HepG2 (cell line): ENCODE measurements around the gene OTUD7B. TPM values are rescaled to one million over a fixed set of nuclear protein-coding genes. Genes with fewer than 3 reads are reported as not detected.

Experiments
- AKAP8 ChIP-seq: sonication (generic); formaldehyde crosslinking; IDR thresholded peaks from 2 replicates; pipeline ENCODE4 v1.5.1; 2020; ENCODE audit warnings: mild to moderate bottlenecking, missing genetic modification reagents
- BRD4 ChIP-seq: sonication (generic); formaldehyde crosslinking; IDR thresholded peaks from 2 replicates; pipeline ENCODE4 v1.4.0; 2020; ENCODE audit warnings: missing genetic modification reagents
- ELF3 ChIP-seq: IDR thresholded peaks from 2 replicates; pipeline ENCODE4 v1.6.1; 2016; ENCODE audit warnings: missing genetic modification reagents, missing compliant biosample characterization
- HMG20A ChIP-seq: IDR thresholded peaks from 2 replicates; pipeline ENCODE4 v1.6.1; 2016; ENCODE audit warnings: borderline replicate concordance
- JUN ChIP-seq: sonication (generic); formaldehyde crosslinking; IDR thresholded peaks from 2 replicates; pipeline ENCODE4 v1.4.0; 2020; ENCODE audit warnings: mild to moderate bottlenecking, missing genetic modification reagents
- MYC ChIP-seq: sonication (generic); formaldehyde crosslinking; IDR thresholded peaks from 2 replicates; pipeline ENCODE4 v1.9.0; 2021; ENCODE audit warnings: missing genetic modification reagents, borderline replicate concordance
- NFIC ChIP-seq: IDR thresholded peaks from 2 replicates; pipeline ENCODE4 v1.6.1; 2012; ENCODE audit warnings: mild to moderate bottlenecking, low read length, inconsistent platforms
- POGZ ChIP-seq: sonication (generic); formaldehyde crosslinking; IDR thresholded peaks from 2 replicates; pipeline ENCODE4 v1.4.0; 2020; ENCODE audit warnings: mild to moderate bottlenecking, missing genetic modification reagents
- RNF2 ChIP-seq: fragments of 450-650 bp; conservative IDR thresholded peaks from 2 replicates; pipeline ENCODE4 v1.6.1; 2016; ENCODE audit warnings: low read depth
- SATB2 ChIP-seq: sonication (generic); formaldehyde crosslinking; IDR thresholded peaks from 2 replicates; pipeline ENCODE4 v1.5.0; 2020; ENCODE audit warnings: missing genetic modification reagents
- SP140L ChIP-seq: sonication (generic); formaldehyde crosslinking; IDR thresholded peaks from 2 replicates; pipeline ENCODE4 v1.4.0; 2020; ENCODE audit warnings: missing genetic modification reagents, borderline replicate concordance
- SSRP1 ChIP-seq: IDR thresholded peaks from 2 replicates; pipeline ENCODE4 v1.6.1; 2016; ENCODE audit warnings: control low read depth
- TAF15 ChIP-seq: fragments of 200-400 bp; formaldehyde crosslinking; IDR thresholded peaks from one replicate; pipeline ENCODE4 v1.6.1; 2018; ENCODE audit warnings: mild to moderate bottlenecking, low read depth, low read length; ENCODE audit not compliant: poor library complexity, severe bottlenecking
- YEATS2 ChIP-seq: sonication (generic); formaldehyde crosslinking; IDR thresholded peaks from 2 replicates; pipeline ENCODE4 v1.4.0; 2020; ENCODE audit warnings: missing genetic modification reagents, borderline replicate concordance
- ZBTB1 ChIP-seq: sonication (generic); formaldehyde crosslinking; IDR thresholded peaks from 2 replicates; pipeline ENCODE4 v1.4.0; 2020; ENCODE audit warnings: missing genetic modification reagents, borderline replicate concordance
- ZMYM3 ChIP-seq: sonication (generic); formaldehyde crosslinking; IDR thresholded peaks from 2 replicates; pipeline ENCODE4 v1.5.1; 2020; ENCODE audit warnings: mild to moderate bottlenecking, missing genetic modification reagents
- ZNF546 ChIP-seq: sonication (generic); formaldehyde crosslinking; conservative IDR thresholded peaks from 2 replicates; pipeline ENCODE4 v1.8.1; 2023; ENCODE audit warnings: mild to moderate bottlenecking, missing genetic modification reagents
- ZNF792 ChIP-seq: IDR thresholded peaks from 2 replicates; pipeline ENCODE4 v1.6.1; 2016
- ZNF883 ChIP-seq: sonication (generic); formaldehyde crosslinking; IDR thresholded peaks from 2 replicates; pipeline ENCODE4 v1.5.1; 2020; ENCODE audit warnings: mild to moderate bottlenecking, missing genetic modification reagents; ENCODE audit errors: not compliant biosample characterization
- polyA plus RNA-seq, 8 experiments: library from polyadenylated mRNA; depleted of rRNA in 3 of 8; stranded (reverse) in 7 of 8; unstranded in 1 of 8; fragments of >200 nt; fragmentation: Illumina TruSeq in 4 of 8; extraction: Trizol in 4 of 8; gene quantifications; 2 replicates each; pipeline versions ENCODE4 v1.2.1 to v1.2.3, GENCODE V29; 2011 to 2016; ENCODE audit warnings: low read depth in 4 of 8, missing spikeins in 1 of 8, mixed read lengths in 1 of 8; ENCODE audit not compliant: insufficient read depth in 1 of 8
- total RNA-seq, 5 experiments: library from RNA; depleted of rRNA; stranded (reverse); fragments of >200 nt; fragmentation: Illumina TruSeq; extraction: Trizol; gene quantifications; 2 replicates each; pipeline ENCODE4 v1.2.3, GENCODE V29; 2016; ENCODE audit warnings: low read depth in 1 of 5
- TF ChIP-seq, protein P1 (sequence below): sonication (generic); formaldehyde crosslinking; IDR thresholded peaks from 2 replicates; pipeline ENCODE4 v1.5.0; 2020; ENCODE audit warnings: mild to moderate bottlenecking, missing genetic modification reagents, moderate library complexity
- TF ChIP-seq, protein P2 (sequence below): sonication (generic); formaldehyde crosslinking; IDR thresholded peaks from 2 replicates; pipeline ENCODE4 v1.9.0; 2021; ENCODE audit warnings: missing genetic modification reagents, borderline replicate concordance
- TF ChIP-seq, protein P3 (sequence below): sonication (generic); formaldehyde crosslinking; IDR thresholded peaks from 2 replicates; pipeline ENCODE4 v1.4.0; 2020; ENCODE audit warnings: missing genetic modification reagents
- TF ChIP-seq, protein P4 (sequence below): IDR thresholded peaks from 2 replicates; pipeline ENCODE4 v1.6.1; 2016; ENCODE audit warnings: control low read depth
- TF ChIP-seq, protein P5 (sequence below): sonication (generic); formaldehyde crosslinking; conservative IDR thresholded peaks from 2 replicates; pipeline ENCODE4 v1.4.0; 2020; ENCODE audit warnings: missing genetic modification reagents

Gene OTUD7B
- total and polyA plus RNA-seq, 2 of the 13 experiments (the other 11 are each of a cell fraction or from before 2014, with no cell fraction given) = 5.1 to 11.2 TPM

DNA sequence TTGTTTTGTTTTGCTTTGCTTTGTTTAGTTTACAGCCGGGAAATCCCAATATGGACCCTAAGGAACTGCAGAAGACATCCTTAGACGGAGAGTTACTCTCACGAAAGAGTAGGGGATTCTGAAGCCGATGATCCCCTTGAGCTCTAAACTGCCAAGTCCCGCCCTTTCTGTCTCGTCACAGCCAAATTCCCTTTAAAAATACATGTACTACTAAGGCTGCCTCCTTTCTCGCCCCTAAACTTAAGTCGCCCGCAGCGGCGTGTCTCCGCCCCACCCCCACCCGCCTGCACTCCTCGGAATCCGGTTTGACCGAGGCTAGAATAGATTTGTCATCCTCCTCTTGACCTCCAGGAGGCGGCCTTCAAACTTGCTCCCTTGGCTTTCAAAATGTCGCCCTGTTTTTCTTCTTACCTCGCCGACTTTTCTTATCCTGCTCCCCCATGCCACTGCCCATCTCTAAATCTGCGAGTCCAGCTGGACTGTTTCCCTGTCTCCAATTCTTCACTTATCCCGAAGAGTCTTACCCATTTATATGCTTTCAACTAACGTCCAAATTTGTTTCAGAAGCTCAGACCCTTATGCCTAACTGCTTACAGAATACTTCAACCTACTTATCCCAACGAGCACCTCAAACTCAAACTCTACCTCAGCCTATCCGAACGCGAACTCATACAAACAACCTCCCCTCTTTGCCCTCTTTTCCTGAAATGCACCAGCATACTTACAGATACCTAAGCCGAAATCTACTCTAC is 122.1 kb downstream of the OTUD7B start (continued):
- TF ChIP-seq, protein P1, sequence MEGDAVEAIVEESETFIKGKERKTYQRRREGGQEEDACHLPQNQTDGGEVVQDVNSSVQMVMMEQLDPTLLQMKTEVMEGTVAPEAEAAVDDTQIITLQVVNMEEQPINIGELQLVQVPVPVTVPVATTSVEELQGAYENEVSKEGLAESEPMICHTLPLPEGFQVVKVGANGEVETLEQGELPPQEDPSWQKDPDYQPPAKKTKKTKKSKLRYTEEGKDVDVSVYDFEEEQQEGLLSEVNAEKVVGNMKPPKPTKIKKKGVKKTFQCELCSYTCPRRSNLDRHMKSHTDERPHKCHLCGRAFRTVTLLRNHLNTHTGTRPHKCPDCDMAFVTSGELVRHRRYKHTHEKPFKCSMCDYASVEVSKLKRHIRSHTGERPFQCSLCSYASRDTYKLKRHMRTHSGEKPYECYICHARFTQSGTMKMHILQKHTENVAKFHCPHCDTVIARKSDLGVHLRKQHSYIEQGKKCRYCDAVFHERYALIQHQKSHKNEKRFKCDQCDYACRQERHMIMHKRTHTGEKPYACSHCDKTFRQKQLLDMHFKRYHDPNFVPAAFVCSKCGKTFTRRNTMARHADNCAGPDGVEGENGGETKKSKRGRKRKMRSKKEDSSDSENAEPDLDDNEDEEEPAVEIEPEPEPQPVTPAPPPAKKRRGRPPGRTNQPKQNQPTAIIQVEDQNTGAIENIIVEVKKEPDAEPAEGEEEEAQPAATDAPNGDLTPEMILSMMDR (CRISPR knock-in tag) = peak; percentile 71
- TF ChIP-seq, protein P2, sequence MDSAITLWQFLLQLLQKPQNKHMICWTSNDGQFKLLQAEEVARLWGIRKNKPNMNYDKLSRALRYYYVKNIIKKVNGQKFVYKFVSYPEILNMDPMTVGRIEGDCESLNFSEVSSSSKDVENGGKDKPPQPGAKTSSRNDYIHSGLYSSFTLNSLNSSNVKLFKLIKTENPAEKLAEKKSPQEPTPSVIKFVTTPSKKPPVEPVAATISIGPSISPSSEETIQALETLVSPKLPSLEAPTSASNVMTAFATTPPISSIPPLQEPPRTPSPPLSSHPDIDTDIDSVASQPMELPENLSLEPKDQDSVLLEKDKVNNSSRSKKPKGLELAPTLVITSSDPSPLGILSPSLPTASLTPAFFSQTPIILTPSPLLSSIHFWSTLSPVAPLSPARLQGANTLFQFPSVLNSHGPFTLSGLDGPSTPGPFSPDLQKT (CRISPR knock-in tag) = no peak
- TF ChIP-seq, protein P3, sequence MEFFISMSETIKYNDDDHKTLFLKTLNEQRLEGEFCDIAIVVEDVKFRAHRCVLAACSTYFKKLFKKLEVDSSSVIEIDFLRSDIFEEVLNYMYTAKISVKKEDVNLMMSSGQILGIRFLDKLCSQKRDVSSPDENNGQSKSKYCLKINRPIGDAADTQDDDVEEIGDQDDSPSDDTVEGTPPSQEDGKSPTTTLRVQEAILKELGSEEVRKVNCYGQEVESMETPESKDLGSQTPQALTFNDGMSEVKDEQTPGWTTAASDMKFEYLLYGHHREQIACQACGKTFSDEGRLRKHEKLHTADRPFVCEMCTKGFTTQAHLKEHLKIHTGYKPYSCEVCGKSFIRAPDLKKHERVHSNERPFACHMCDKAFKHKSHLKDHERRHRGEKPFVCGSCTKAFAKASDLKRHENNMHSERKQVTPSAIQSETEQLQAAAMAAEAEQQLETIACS = no peak
- TF ChIP-seq ZBTB1 = no peak
- TF ChIP-seq NFIC = 0 out of 2 replicates have a peak, but pooled peaks have one; percentile 46
- no peak for TF ChIP-seq SSRP1
- TF ChIP-seq RNF2 = no peak
- no peak for TF ChIP-seq YEATS2 (CRISPR knock-in tag)
- TF ChIP-seq ZNF883 (CRISPR knock-in tag) = no peak
- 0 out of 2 replicates have a peak, but pooled peaks have one; percentile 40 for TF ChIP-seq JUN (CRISPR knock-in tag)
- 0 out of 2 replicates have a peak, but pooled peaks have one; percentile 42 for TF ChIP-seq BRD4 (CRISPR knock-in tag)
- TF ChIP-seq ELF3 (CRISPR knock-in tag) = no peak
- no peak for TF ChIP-seq POGZ (CRISPR knock-in tag)
- TF ChIP-seq, protein P4, sequence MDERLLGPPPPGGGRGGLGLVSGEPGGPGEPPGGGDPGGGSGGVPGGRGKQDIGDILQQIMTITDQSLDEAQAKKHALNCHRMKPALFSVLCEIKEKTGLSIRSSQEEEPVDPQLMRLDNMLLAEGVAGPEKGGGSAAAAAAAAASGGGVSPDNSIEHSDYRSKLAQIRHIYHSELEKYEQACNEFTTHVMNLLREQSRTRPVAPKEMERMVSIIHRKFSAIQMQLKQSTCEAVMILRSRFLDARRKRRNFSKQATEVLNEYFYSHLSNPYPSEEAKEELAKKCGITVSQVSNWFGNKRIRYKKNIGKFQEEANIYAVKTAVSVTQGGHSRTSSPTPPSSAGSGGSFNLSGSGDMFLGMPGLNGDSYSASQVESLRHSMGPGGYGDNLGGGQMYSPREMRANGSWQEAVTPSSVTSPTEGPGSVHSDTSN (CRISPR knock-in tag) = no peak
- TF ChIP-seq ZNF792 = no peak
- TF ChIP-seq ZNF546 = no peak
- TF ChIP-seq AKAP8 (CRISPR knock-in tag) = no peak
- TF ChIP-seq SATB2 (CRISPR knock-in tag) = no peak
- TF ChIP-seq HMG20A (CRISPR knock-in tag) = no peak
- TF ChIP-seq MYC (CRISPR knock-in tag) = no peak
- TF ChIP-seq, protein P5, sequence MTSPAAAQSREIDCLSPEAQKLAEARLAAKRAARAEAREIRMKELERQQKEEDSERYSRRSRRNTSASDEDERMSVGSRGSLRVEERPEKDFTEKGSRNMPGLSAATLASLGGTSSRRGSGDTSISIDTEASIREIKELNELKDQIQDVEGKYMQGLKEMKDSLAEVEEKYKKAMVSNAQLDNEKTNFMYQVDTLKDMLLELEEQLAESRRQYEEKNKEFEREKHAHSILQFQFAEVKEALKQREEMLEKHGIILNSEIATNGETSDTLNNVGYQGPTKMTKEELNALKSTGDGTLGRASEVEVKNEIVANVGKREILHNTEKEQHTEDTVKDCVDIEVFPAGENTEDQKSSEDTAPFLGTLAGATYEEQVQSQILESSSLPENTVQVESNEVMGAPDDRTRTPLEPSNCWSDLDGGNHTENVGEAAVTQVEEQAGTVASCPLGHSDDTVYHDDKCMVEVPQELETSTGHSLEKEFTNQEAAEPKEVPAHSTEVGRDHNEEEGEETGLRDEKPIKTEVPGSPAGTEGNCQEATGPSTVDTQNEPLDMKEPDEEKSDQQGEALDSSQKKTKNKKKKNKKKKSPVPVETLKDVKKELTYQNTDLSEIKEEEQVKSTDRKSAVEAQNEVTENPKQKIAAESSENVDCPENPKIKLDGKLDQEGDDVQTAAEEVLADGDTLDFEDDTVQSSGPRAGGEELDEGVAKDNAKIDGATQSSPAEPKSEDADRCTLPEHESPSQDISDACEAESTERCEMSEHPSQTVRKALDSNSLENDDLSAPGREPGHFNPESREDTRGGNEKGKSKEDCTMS (CRISPR knock-in tag) = no peak
- TF ChIP-seq SP140L (CRISPR knock-in tag) = no peak
- TF ChIP-seq ZMYM3 (CRISPR knock-in tag) = no peak
- no peak for TF ChIP-seq TAF15
